Measurements from ENCODE around the gene PRSS1. TPM values are rescaled to one million over a fixed set of nuclear protein-coding genes. Genes with fewer than 3 reads are reported as not detected.

The PRSS1 gene
- total RNA-seq, 4 donors from 2014 or later = 0.94 TPM; not detected in 3

GRCh38 chr7:142785841-142786250 is 36.6 kb downstream of the PRSS1 start:
- H3K4me1 ChIP-seq = peaks cover 0 to 7% (median 0%) of the 10 kb centered on the region in 3 donors
- WGBS, 2 donors (ENCODE audit: low coverage in 1 of 2) = 75% methylated on average over 4 of the region's 8 CpGs; no CpG with 5 or more reads in 1 of the 2 donors
- H3K9me3 ChIP-seq = no peaks in the 10 kb centered on the region
- TF ChIP-seq CTCF (IDR thresholded peaks at IDR 0.05) = no peak
- TF ChIP-seq POLR2AphosphoS5 (IDR thresholded peaks at IDR 0.05) = no peak
- no peaks in the 10 kb centered on the region for H3K36me3 ChIP-seq
- no peak overlapping the region for H3K27ac ChIP-seq
- no peak for ATAC-seq
- H3K27me3 ChIP-seq = peaks cover 30% of the 10 kb centered on the region
- no peak overlapping the region for H3K4me3 ChIP-seq

- no peak for ATAC-seq
- peak overlapping the region in 1 of 4 donors; percentile 6 for H3K27ac ChIP-seq
- peaks cover 35% of the 10 kb centered on the region for H3K27me3 ChIP-seq
- peaks cover 0 to 7% (median 0%) of the 10 kb centered on the region in 3 donors for H3K4me1 ChIP-seq
- no peaks in the 10 kb centered on the region for H3K9me3 ChIP-seq
- no peak for TF ChIP-seq POLR2AphosphoS5 (IDR thresholded peaks at IDR 0.05)
- TF ChIP-seq POLR2A (IDR thresholded peaks at IDR 0.05) = no peak
- no peak for TF ChIP-seq EP300 (IDR thresholded peaks at IDR 0.05)
- no peak for TF ChIP-seq CTCF (IDR thresholded peaks at IDR 0.05)
- no peaks in the 10 kb centered on the region for H3K36me3 ChIP-seq
- no peak overlapping the region for H3K4me3 ChIP-seq
- 59 to 61% methylated on average over 2 to 4 of the region's 11 CpGs for WGBS, 2 donors (ENCODE audit: low coverage in 1 of 2)
Observed at GRCh38 chr7:142787034-142787768, 37.9 kb downstream of the PRSS1 start.

- TF ChIP-seq CTCF (IDR thresholded peaks at IDR 0.05) = no peak
- no peak for TF ChIP-seq EP300 (IDR thresholded peaks at IDR 0.05)
- TF ChIP-seq POLR2A (IDR thresholded peaks at IDR 0.05) = no peak
- no peak for TF ChIP-seq POLR2AphosphoS5 (IDR thresholded peaks at IDR 0.05)
- no peak overlapping the region for H3K4me3 ChIP-seq
- 75% methylated on average over 4 of the region's 6 CpGs; no CpG with 5 or more reads in 1 of the 2 donors for WGBS, 2 donors (ENCODE audit: low coverage in 1 of 2)
- H3K9me3 ChIP-seq = no peaks in the 10 kb centered on the region
- H3K36me3 ChIP-seq = no peaks in the 10 kb centered on the region
- H3K4me1 ChIP-seq = peaks cover 0 to 6% (median 0%) of the 10 kb centered on the region in 3 donors
- peak overlapping the region in 1 of 4 donors; percentile 29 for H3K27ac ChIP-seq
- ATAC-seq = no peak
- H3K27me3 ChIP-seq = peaks cover 35% of the 10 kb centered on the region
Observed at GRCh38 chr7:142787783-142788182, 38.5 kb downstream of the PRSS1 start.

GRCh38 chr7:142788303-142789289 is 39.3 kb downstream of the PRSS1 start:
- peak overlapping the region in 1 of 4 donors; percentile 29 for H3K27ac ChIP-seq
- no peak for ATAC-seq
- H3K4me1 ChIP-seq = no peaks in the 10 kb centered on the region
- H3K9me3 ChIP-seq = no peaks in the 10 kb centered on the region
- H3K4me3 ChIP-seq = no peak overlapping the region
- 70 to 73% methylated on average over 3 to 7 of the region's 10 CpGs for WGBS, 2 donors (ENCODE audit: low coverage in 1 of 2)
- TF ChIP-seq POLR2AphosphoS5 (IDR thresholded peaks at IDR 0.05) (no peak), POLR2A (IDR thresholded peaks at IDR 0.05) (no peak), EP300 (IDR thresholded peaks at IDR 0.05) (no peak), CTCF (IDR thresholded peaks at IDR 0.05) (no peak)
- H3K27me3 ChIP-seq = peaks cover 38% of the 10 kb centered on the region
- no peaks in the 10 kb centered on the region for H3K36me3 ChIP-seq

Measured in gastroesophageal sphincter (tissue), 4 donors.